Lower lobe of right lung (tissue), 2 donors: Measurements from ENCODE around the gene RNF149. TPM values are rescaled to one million over a fixed set of nuclear protein-coding genes. Genes with fewer than 3 reads are reported as not detected.

Experiments used
- ATAC-seq, 2 donors: fragments of 200-7000 bp; cut with Tn5 transposase; one replicate each; pipeline ENCODE4 v1.9.1; 2020 to 2022; ENCODE audit warnings: mild to moderate bottlenecking in 2 of 2, moderate library complexity in 2 of 2
- DNase-seq: peaks from one replicate; pipeline ENCODE4 v3.0.0-alpha.2; 2020
- H3K27ac ChIP-seq: fragments of 200-600 bp; one replicate; pipeline ENCODE4 v1.8.0; 2022
- H3K27me3 ChIP-seq: fragments of 200-600 bp; one replicate; pipeline ENCODE4 v1.8.0; 2022; ENCODE audit warnings: low read depth
- H3K36me3 ChIP-seq: fragments of 200-600 bp; one replicate; pipeline ENCODE4 v1.8.0; 2022; ENCODE audit warnings: mild to moderate bottlenecking
- H3K4me1 ChIP-seq: fragments of 200-600 bp; one replicate; pipeline ENCODE4 v1.8.0; 2022
- H3K4me3 ChIP-seq: fragments of 200-600 bp; one replicate; pipeline ENCODE4 v1.8.0; 2022; ENCODE audit warnings: mild to moderate bottlenecking
- H3K9me3 ChIP-seq: fragments of 200-600 bp; one replicate; pipeline ENCODE4 v1.8.0; 2022
- intact Hi-C: fragments of 100-400 bp; cut with DNase I; formaldehyde crosslinking; loops from one replicate; pipeline ENCODE4 v1.11.0; 2022
- total RNA-seq: library from RNA; stranded (reverse); fragmentation: NEBNext Ultra II Directional; extraction: Animal tissue kit (Norgen Biotek cat#: 25700); gene quantifications from one replicate; pipeline ENCODE4 v1.2.1, GENCODE V29; 2021
- TF ChIP-seq, protein P1 (sequence below): fragments of 200-600 bp; IDR thresholded peaks from one replicate; pipeline ENCODE4 v1.8.0; 2022; ENCODE audit warnings: antibody characterized with exemption, mild to moderate bottlenecking
- donor health status: DM: no; HTN: yes; CAD: no; lungs with severe emphysema.

The RNF149 gene
- total RNA-seq, 1 donor from 2014 or later, result 158 TPM

DNA sequence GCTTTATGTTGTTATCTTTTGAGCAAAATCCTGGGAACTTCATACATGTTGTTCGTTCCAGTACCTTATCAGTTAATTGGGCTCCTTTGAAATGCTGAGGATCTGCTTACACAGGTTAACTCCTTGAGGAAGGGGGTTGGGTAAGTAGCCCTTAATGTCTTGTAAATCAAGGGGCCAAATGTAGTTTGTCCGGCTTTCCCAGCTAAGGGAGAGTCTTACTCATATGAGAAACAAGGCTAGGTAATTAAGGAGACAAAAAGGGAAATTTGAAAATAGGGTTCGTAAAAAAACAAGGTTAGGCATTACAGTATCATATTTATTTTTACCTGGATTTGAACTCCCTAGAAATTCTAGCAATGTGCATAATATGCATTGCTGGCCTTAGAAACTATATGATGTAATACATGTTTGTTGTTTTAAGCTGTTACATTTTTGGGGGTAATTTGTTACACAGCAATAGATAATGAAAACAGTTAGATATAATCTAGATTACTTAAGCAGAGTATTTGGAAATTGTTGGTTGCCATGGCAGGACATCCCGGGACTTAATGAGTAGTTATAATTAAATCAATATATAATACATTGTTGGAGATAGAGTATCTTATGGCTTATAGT, 30.9 kb upstream of the RNF149 start:
- H3K36me3 ChIP-seq, result no peaks in the 10 kb centered on the region
- no peak overlapping the region for H3K4me3 ChIP-seq
- no peaks in the 10 kb centered on the region for H3K9me3 ChIP-seq
- no peak overlapping the region for H3K27ac ChIP-seq
- intact Hi-C loops, result no loop called here
- ATAC-seq (no peak), DNase-seq (no peak)
- peaks cover 16% of the 10 kb centered on the region for H3K4me1 ChIP-seq
- TF ChIP-seq, protein P1, sequence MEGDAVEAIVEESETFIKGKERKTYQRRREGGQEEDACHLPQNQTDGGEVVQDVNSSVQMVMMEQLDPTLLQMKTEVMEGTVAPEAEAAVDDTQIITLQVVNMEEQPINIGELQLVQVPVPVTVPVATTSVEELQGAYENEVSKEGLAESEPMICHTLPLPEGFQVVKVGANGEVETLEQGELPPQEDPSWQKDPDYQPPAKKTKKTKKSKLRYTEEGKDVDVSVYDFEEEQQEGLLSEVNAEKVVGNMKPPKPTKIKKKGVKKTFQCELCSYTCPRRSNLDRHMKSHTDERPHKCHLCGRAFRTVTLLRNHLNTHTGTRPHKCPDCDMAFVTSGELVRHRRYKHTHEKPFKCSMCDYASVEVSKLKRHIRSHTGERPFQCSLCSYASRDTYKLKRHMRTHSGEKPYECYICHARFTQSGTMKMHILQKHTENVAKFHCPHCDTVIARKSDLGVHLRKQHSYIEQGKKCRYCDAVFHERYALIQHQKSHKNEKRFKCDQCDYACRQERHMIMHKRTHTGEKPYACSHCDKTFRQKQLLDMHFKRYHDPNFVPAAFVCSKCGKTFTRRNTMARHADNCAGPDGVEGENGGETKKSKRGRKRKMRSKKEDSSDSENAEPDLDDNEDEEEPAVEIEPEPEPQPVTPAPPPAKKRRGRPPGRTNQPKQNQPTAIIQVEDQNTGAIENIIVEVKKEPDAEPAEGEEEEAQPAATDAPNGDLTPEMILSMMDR, result no peak
- H3K27me3 ChIP-seq, result no peaks in the 10 kb centered on the region

DNA sequence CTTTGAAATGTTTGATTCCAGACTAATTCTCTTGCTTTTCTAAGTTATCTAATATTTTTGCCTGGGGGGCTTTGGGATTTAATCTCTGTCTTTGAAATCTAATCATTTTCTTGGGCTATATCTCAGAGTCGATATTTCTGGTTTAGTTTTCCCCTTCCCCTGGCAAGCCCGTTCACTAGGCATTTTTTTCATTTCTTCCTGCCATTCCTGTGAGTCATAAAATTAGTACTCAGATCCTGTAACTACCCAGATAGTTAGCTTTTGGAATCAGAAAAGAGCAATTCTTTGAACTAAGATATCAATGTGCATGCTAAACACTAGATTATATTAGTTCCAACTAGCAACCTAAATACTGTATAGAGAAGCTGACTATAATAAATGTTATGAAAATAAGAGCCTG, 29.4 kb upstream of the RNF149 start:
- H3K4me1 ChIP-seq, result peaks cover 16% of the 10 kb centered on the region
- intact Hi-C loops, result no loop called here
- no peak for DNase-seq
- no peaks in the 10 kb centered on the region for H3K9me3 ChIP-seq
- ATAC-seq, result no peak
- TF ChIP-seq, protein P1, result no peak
- no peak overlapping the region for H3K27ac ChIP-seq
- H3K27me3 ChIP-seq, result no peaks in the 10 kb centered on the region
- no peak overlapping the region for H3K4me3 ChIP-seq
- H3K36me3 ChIP-seq, result no peaks in the 10 kb centered on the region

DNA sequence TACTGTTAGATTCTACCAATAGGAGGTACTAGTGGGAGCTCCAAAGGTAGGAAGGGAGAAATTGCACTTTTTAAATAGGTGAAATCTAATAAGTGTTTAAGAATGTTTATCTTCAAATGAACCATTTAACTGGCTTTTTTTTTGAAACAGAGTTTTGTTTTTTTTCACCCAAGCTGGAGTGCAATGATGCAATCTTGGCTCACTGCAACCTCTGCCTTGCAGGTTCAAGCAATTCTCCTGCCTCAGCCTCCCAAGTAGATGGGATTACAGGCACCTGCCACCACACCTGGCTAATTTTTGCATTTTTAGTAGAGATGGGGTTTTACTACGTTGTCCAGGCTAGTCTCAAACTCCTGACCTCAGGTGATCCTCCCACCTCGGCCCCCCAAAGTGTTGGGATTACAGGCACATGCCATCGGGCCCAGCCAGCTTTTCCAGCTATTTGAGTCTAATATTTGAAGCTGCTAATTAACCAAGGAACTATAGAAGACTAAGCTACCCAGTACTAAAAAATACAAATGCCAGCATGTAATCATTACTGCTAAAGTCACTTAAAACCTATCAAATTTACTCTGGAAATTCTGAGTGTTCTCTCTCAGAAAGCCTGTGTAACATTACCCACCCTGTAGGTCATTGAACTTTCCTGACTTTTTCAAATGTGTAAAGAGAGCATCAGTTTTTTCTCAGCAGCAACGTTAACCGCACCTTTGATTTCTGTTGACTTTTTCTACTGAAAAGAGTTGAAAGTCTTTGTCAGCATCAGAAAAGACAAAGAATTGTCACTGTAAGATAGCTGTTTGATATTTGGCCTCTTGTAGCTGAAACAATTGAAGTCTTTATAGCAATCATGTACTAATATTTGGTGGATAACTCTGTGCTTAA, 24.6 kb upstream of the RNF149 start:
- TF ChIP-seq, protein P1, result no peak
- no peak for ATAC-seq
- Histone ChIP-seq H3K9me3 (no peaks in the 10 kb centered on the region), H3K27ac (no peak overlapping the region), H3K4me3 (no peak overlapping the region), H3K4me1 (peaks cover 31% of the 10 kb centered on the region), H3K27me3 (no peaks in the 10 kb centered on the region), H3K36me3 (no peaks in the 10 kb centered on the region)
- intact Hi-C loops, result no loop called here
- no peak for DNase-seq

DNA sequence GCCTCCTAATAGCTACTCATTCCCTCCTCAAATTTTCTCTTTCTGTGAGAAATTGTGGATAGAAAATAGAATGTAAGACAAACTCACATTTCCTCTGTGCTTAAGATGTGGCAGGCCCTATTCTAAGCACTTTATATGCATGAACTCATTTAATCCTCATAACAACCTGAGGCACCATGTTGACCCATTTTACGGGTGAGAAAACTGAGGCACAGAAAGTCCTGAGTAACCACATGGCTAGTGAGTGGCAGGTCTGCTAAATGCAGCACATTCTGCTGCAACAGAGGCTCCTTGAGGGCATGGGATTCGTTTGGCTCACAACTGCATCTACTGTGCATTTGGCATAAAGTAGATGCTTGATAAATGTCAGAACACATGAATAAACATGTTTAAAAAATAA, 22.7 kb upstream of the RNF149 start:
- peaks cover 40% of the 10 kb centered on the region for H3K4me1 ChIP-seq
- no peaks in the 10 kb centered on the region for H3K27me3 ChIP-seq
- no peak for DNase-seq
- intact Hi-C loops, result no loop called here
- no peak overlapping the region for H3K27ac ChIP-seq
- TF ChIP-seq, protein P1, result no peak
- H3K9me3 ChIP-seq, result no peaks in the 10 kb centered on the region
- no peak overlapping the region for H3K4me3 ChIP-seq
- ATAC-seq, result no peak
- no peaks in the 10 kb centered on the region for H3K36me3 ChIP-seq

DNA sequence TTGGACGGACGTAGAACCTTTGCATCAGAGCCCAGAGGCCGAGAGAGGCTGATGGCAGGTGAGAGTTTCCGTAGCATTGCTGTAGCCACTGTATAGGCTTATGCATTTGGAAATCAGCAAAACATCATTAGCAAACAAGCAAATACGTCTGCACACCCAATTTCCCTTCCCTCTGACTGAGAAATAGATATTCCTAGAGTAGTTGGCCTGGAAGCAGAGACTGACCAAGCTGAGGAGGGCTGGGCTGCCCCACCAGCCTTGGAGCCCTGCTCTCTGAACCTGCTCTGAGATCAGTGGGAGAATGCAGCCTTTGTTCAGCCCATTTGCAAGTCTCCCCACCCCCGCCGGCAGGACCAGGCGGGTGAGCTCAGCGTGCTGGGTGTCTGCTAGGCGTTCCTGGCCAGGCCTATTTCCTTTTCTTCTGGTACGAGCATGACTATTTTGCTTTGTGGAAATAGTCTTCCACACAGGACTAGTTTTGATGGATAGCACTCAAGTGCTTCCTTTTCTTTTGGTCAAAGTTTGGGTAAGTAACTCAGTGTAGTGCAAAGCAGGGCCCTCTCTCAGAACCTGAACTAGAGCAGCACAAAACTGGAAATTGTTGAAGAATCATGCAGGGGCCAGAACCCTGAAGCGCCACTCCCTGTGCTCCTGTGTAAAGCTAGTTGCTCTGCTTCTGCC, 21.9 kb upstream of the RNF149 start:
- DNase-seq, result peak; percentile 68
- ATAC-seq, result peak; percentile 31 to 65
- intact Hi-C loops, result no loop called here
- TF ChIP-seq, protein P1, result no peak
- H3K9me3 ChIP-seq, result peaks cover 4% of the 10 kb centered on the region
- peaks cover 40% of the 10 kb centered on the region for H3K4me1 ChIP-seq
- peak overlapping the region; percentile 53 for H3K27ac ChIP-seq
- no peak overlapping the region for H3K4me3 ChIP-seq
- H3K27me3 ChIP-seq, result no peaks in the 10 kb centered on the region
- H3K36me3 ChIP-seq, result no peaks in the 10 kb centered on the region
